GM12878 (cell line): ENCODE data around the gene CCL7. TPM values are rescaled to one million over a fixed set of nuclear protein-coding genes. Genes with fewer than 3 reads are reported as not detected.

Experiments used
- ATAC-seq: fragments of 200-7000 bp; cut with Tn5 transposase; 3 replicates; pipeline ENCODE4 v1.9.1; 2020; ENCODE audit warnings: mild to moderate bottlenecking, moderate library complexity
- BruUV-seq: library from RNA; stranded (reverse); fragments of 400-500 nt; replicated peaks from 2 replicates; lab custom pipeline; 2021; lab: Mats Ljungman, UMichigan
- CTCF ChIA-PET: fragments of 300-600 bp; sonication (Branson Sonifier 250); formaldehyde crosslinking; extraction: SDS; loops from one replicate; lab custom pipeline; 2021; ENCODE audit warnings: inconsistent platforms; lab: Yijun Ruan, JAX
- POLR2A ChIA-PET: fragments of 350-600 bp; formaldehyde crosslinking; extraction: SDS; loops from one replicate; lab custom pipeline; 2021; ENCODE audit warnings: inconsistent platforms; lab: Charles Lee
- RAD21 ChIA-PET: fragments of 300-600 bp; sonication (Branson Sonifier 250); formaldehyde crosslinking; loops from one replicate; lab custom pipeline; 2023; ENCODE audit warnings: antibody characterized with exemption; ENCODE audit not compliant: unreplicated experiment; lab: Charles Lee
- SMC1A ChIA-PET: fragments of 300-600 bp; sonication (Branson Sonifier 250); formaldehyde crosslinking; loops from one replicate; lab custom pipeline; 2023; ENCODE audit not compliant: unreplicated experiment, uncharacterized antibody; lab: Charles Lee
- DNase-seq: peaks from one replicate; pipeline ENCODE4 v3.0.0-alpha.2; 2011; ENCODE audit warnings: low read depth, low spot score
- FAIRE-seq: peaks from 3 replicates; lab custom pipeline; 2011; peaks lifted over from hg19 to GRCh38; lab: Jason Lieb, UNC
- H2AFZ ChIP-seq: 2 replicates; pipeline ENCODE4 v1.6.0; 2011; ENCODE audit warnings: low read depth, low read length, control low read depth; ENCODE audit not compliant: control insufficient read depth
- H3K27ac ChIP-seq: 2 replicates; pipeline ENCODE4 v1.5.1; 2011; ENCODE audit warnings: control low read depth; ENCODE audit not compliant: control insufficient read depth, insufficient read depth
- H3K27me3 ChIP-seq, 2 experiments: replicated peaks in 1 of 2; 2 replicates each; pipeline versions ENCODE4 v1.6.0 to v1.6.1; 2011; ENCODE audit warnings: low read length in 1 of 2; ENCODE audit not compliant: control insufficient read depth in 2 of 2, insufficient read depth in 2 of 2
- H3K36me3 ChIP-seq, 2 experiments: 2 replicates each; pipeline ENCODE4 v1.5.1; 2011; ENCODE audit warnings: low read length in 1 of 2; ENCODE audit not compliant: control insufficient read depth in 2 of 2, insufficient read depth in 2 of 2
- H3K4me1 ChIP-seq: 2 replicates; pipeline ENCODE4 v1.6.1; 2011; ENCODE audit warnings: mild to moderate bottlenecking, low read length, moderate library complexity, mixed read lengths; ENCODE audit not compliant: control insufficient read depth, insufficient read depth
- H3K4me2 ChIP-seq: 2 replicates; pipeline ENCODE4 v1.6.0; 2011; ENCODE audit warnings: control low read depth; ENCODE audit not compliant: control insufficient read depth, insufficient read depth
- H3K4me3 ChIP-seq: fragments of 200-600 bp; sonication (generic); 2 replicates; pipeline ENCODE4 v1.5.1; 2016
- H3K79me2 ChIP-seq: 2 replicates; pipeline ENCODE4 v1.6.0; 2011; ENCODE audit warnings: low read length; ENCODE audit not compliant: control insufficient read depth, insufficient read depth
- H3K9ac ChIP-seq: 2 replicates; pipeline ENCODE4 v1.8.0; 2011; ENCODE audit warnings: low read length, control low read depth, mixed read lengths; ENCODE audit not compliant: control insufficient read depth, insufficient read depth
- H3K9me3 ChIP-seq: replicated peaks from 3 replicates; pipeline ENCODE4 v1.5.1; 2011; ENCODE audit warnings: mild to moderate bottlenecking, low read length; ENCODE audit not compliant: control insufficient read depth, insufficient read depth
- H4K20me1 ChIP-seq: 2 replicates; pipeline ENCODE4 v1.6.0; 2011; ENCODE audit not compliant: control insufficient read depth, insufficient read depth
- CHD2 ChIP-seq: IDR thresholded peaks from 2 replicates; pipeline ENCODE4 v1.6.1; 2011; ENCODE audit warnings: low read depth, low read length, improper control_type of control experiment, borderline replicate concordance
- EP300 ChIP-seq, 2 experiments: fragments of 150-350 bp in 1 of 2; IDR thresholded peaks; 2 replicates each; pipeline ENCODE4 v1.6.1; 2011 to 2012; ENCODE audit warnings: low read depth in 2 of 2, low read length in 2 of 2, borderline replicate concordance in 1 of 2, improper control_type of control experiment in 1 of 2, inconsistent platforms in 1 of 2; ENCODE audit not compliant: control insufficient read depth in 1 of 2
- GATAD2B ChIP-seq: fragments of 450-650 bp; conservative IDR thresholded peaks from 2 replicates; pipeline ENCODE4 v1.6.1; 2017; ENCODE audit warnings: low read depth, mild to moderate bottlenecking, moderate library complexity
- LARP7 ChIP-seq: fragments of 450-650 bp; IDR thresholded peaks from 2 replicates; pipeline ENCODE4 v1.6.1; 2017; ENCODE audit warnings: mild to moderate bottlenecking
- NFIC ChIP-seq: IDR thresholded peaks from 2 replicates; pipeline ENCODE4 v1.6.1; 2012; ENCODE audit warnings: low read depth, mild to moderate bottlenecking, inconsistent platforms, low read length, moderate library complexity
- NR2F1 ChIP-seq: fragments of 450-650 bp; conservative IDR thresholded peaks from 2 replicates; pipeline ENCODE4 v1.6.1; 2017; ENCODE audit warnings: mild to moderate bottlenecking
- SIN3A ChIP-seq: IDR thresholded peaks from 2 replicates; pipeline ENCODE4 v1.6.1; 2012; ENCODE audit warnings: low read depth, low read length, improper control_type of control experiment
- YBX1 ChIP-seq: fragments of 450-650 bp; IDR thresholded peaks from 2 replicates; pipeline ENCODE4 v1.6.1; 2016; ENCODE audit warnings: antibody characterized with exemption
- ZNF217 ChIP-seq: fragments of 450-650 bp; IDR thresholded peaks from 2 replicates; pipeline ENCODE4 v1.6.1; 2017; ENCODE audit warnings: antibody characterized with exemption, mild to moderate bottlenecking
- WGBS: methylation state at CpG from one replicate; pipeline ENCODE4 v1.1.6; 2016; ENCODE audit warnings: low lambda C conversion rate; ENCODE audit not compliant: insufficient replicate concordance, insufficient coverage; ENCODE audit errors: missing lambda C conversion rate; 5-methylcytosine and 5-hydroxymethylcytosine counted together
- in situ Hi-C: fragments of 300-500 bp; cut with MboI; formaldehyde crosslinking; loops from 9 replicates; pipeline ENCODE4 v1.14.3; 2018; ENCODE audit warnings: mixed read lengths
- intact Hi-C: fragments of 100-400 bp; cut with micrococcal nuclease; formaldehyde crosslinking; loops from one replicate; pipeline ENCODE4 v1.14.2; 2022; ENCODE audit not compliant: unreplicated experiment
- polyA plus RNA-seq, 11 experiments: library from polyadenylated mRNA; depleted of rRNA in 4 of 11; unstranded in 6 of 11; stranded (reverse) in 5 of 11; fragments of >200 nt; fragmentation: Nextera tagmentation in 4 of 11; fragmentation: Illumina TruSeq in 1 of 11; extraction: Ambion mirVana in 4 of 11; extraction: Trizol in 1 of 11; gene quantifications; 1 replicate in 1 of 11; 2 replicates in 10 of 11; pipeline versions ENCODE4 v1.2.1 to v1.2.3, GENCODE V29; 2011 to 2016; ENCODE audit warnings: inconsistent platforms in 2 of 11, missing spikeins in 2 of 11, low read depth in 1 of 11
- total RNA-seq, 4 experiments: library from RNA; depleted of rRNA in 3 of 4; stranded (reverse); fragments of >200 nt in 3 of 4; fragmentation: Illumina TruSeq in 1 of 4; extraction: Trizol in 1 of 4; gene quantifications; 2 replicates each; pipeline versions ENCODE4 v1.2.1 to v1.2.3, GENCODE V29; 2013 to 2021
- TF ChIP-seq, protein P1 (sequence below), 3 experiments: IDR thresholded peaks in 2 of 3; conservative IDR thresholded peaks in 1 of 3; 2 replicates each; pipeline ENCODE4 v1.5.1; 2011; ENCODE audit warnings: low read depth in 3 of 3, low read length in 3 of 3, mild to moderate bottlenecking in 3 of 3, control low read depth in 2 of 3, moderate library complexity in 2 of 3, inconsistent platforms in 1 of 3, mixed read lengths in 1 of 3; ENCODE audit not compliant: control insufficient read depth in 2 of 3, insufficient read depth in 1 of 3; ENCODE audit errors: extremely low read depth in 1 of 3
- TF ChIP-seq, protein P2 (sequence below): IDR thresholded peaks from 2 replicates; pipeline ENCODE4 v1.6.1; 2012; ENCODE audit warnings: low read depth, low read length, improper control_type of control experiment
- TF ChIP-seq, protein P3 (sequence below): fragments of 450-650 bp; IDR thresholded peaks from 2 replicates; pipeline ENCODE4 v1.6.1; 2017; ENCODE audit warnings: borderline replicate concordance
- TF ChIP-seq, protein P4 (sequence below): fragments of 450-650 bp; IDR thresholded peaks from 2 replicates; pipeline ENCODE4 v1.6.1; 2017; ENCODE audit warnings: mild to moderate bottlenecking, moderate library complexity
- TF ChIP-seq, protein P5 (sequence below): IDR thresholded peaks from 2 replicates; pipeline ENCODE4 v1.6.1; 2011; ENCODE audit warnings: low read depth, low read length, improper control_type of control experiment, borderline replicate concordance

CCL7 gene
- total and polyA plus RNA-seq, 10 of the 15 experiments (the other 5 are each of a cell fraction or from before 2014, with no cell fraction given) = not detected

DNA sequence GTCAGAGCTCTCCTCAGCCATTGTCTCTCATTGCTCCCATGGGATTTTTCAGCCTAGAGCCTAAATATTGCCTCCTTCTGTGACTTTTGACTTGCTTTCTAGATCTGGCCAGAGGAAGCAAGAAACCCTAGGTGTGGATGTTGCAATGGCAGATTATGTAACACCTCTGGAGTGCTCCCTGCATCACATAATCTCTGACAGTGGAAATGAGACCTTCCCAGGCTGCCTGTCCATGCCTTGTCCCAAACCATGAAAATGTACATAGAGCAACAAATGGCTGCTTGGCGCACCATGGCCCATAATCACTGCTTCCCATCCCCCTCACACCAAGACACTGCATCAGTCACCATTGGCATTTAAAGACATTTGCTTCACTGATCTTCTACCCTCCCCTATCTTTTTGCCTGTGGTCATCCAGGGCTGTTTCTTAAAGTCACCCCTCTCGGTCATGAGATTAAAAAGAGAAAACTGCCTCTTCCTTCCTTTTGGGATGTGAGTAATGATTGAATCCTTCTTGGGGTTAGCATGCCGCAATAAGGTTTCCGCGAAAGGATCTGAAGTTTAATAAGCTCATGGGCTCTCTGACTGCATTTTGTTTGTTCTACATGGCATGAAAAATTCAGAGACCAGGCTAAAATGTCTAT lies 49.1 kb upstream of the CCL7 start:
- 59% methylated on average over 5 of the region's 5 CpGs for WGBS
- Histone ChIP-seq H3K79me2 (no peaks in the 10 kb centered on the region), H3K9ac (no peak overlapping the region), H3K27ac (no peak overlapping the region), H3K4me3 (no peak overlapping the region), H3K36me3 (no peaks in the 10 kb centered on the region), H3K27me3 (no peaks in the 10 kb centered on the region; a peak in 2 of 4 replicates), H3K4me1 (no peaks in the 10 kb centered on the region), H3K4me2 (no peak overlapping the region), H3K9me3 (no peaks in the 10 kb centered on the region), H4K20me1 (no peaks in the 10 kb centered on the region; the same call in 1 of the 2 replicates), H2AFZ (no peak overlapping the region)
- ChIA-PET POLR2A (no interaction called here), RAD21 (no interaction called here), CTCF (interaction anchor here (0.9 to 3.1 kb wide), 2 partner anchors 9 to 141 kb away, joined by 3 to 11 read pairs; no protein-coding TSS in a partner anchor), SMC1A (no interaction called here)
- DNase-seq (no peak), FAIRE-seq (no peak), ATAC-seq (no peak)
- no TSS peak for BruUV-seq
- in situ Hi-C loops = loop anchor here (25.0 kb wide), 1 partner anchor 891 kb away; the partner anchor contains the start of genes FNDC8 and RAD51D
- intact Hi-C loops = no loop called here
- TF ChIP-seq SIN3A (no peak), ZNF217 (no peak), NR2F1 (no peak), YBX1 (no peak), EP300 (IDR thresholded peaks at IDR 0.05; ENCODE audit: borderline replicate concordance in 1 of 2, control insufficient read depth in 1 of 2, low read depth in 2 of 2, low read length in 2 of 2) (no peak), LARP7 (no peak), GATAD2B (no peak), CHD2 (no peak), NFIC (no peak)
- TF ChIP-seq, protein P1, sequence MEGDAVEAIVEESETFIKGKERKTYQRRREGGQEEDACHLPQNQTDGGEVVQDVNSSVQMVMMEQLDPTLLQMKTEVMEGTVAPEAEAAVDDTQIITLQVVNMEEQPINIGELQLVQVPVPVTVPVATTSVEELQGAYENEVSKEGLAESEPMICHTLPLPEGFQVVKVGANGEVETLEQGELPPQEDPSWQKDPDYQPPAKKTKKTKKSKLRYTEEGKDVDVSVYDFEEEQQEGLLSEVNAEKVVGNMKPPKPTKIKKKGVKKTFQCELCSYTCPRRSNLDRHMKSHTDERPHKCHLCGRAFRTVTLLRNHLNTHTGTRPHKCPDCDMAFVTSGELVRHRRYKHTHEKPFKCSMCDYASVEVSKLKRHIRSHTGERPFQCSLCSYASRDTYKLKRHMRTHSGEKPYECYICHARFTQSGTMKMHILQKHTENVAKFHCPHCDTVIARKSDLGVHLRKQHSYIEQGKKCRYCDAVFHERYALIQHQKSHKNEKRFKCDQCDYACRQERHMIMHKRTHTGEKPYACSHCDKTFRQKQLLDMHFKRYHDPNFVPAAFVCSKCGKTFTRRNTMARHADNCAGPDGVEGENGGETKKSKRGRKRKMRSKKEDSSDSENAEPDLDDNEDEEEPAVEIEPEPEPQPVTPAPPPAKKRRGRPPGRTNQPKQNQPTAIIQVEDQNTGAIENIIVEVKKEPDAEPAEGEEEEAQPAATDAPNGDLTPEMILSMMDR (IDR thresholded peaks at IDR 0.05 in 2 of 3, conservative IDR thresholded peaks at IDR 0.05 in 1 of 3; ENCODE audit: control insufficient read depth in 2 of 3, extremely low read depth in 1 of 3, insufficient read depth in 1 of 3, low read depth in 3 of 3, low read length in 3 of 3) = no peak
- TF ChIP-seq, protein P2, sequence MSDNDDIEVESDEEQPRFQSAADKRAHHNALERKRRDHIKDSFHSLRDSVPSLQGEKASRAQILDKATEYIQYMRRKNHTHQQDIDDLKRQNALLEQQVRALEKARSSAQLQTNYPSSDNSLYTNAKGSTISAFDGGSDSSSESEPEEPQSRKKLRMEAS = no peak
- TF ChIP-seq, protein P3, sequence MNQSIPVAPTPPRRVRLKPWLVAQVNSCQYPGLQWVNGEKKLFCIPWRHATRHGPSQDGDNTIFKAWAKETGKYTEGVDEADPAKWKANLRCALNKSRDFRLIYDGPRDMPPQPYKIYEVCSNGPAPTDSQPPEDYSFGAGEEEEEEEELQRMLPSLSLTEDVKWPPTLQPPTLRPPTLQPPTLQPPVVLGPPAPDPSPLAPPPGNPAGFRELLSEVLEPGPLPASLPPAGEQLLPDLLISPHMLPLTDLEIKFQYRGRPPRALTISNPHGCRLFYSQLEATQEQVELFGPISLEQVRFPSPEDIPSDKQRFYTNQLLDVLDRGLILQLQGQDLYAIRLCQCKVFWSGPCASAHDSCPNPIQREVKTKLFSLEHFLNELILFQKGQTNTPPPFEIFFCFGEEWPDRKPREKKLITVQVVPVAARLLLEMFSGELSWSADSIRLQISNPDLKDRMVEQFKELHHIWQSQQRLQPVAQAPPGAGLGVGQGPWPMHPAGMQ = no peak
- TF ChIP-seq, protein P4, sequence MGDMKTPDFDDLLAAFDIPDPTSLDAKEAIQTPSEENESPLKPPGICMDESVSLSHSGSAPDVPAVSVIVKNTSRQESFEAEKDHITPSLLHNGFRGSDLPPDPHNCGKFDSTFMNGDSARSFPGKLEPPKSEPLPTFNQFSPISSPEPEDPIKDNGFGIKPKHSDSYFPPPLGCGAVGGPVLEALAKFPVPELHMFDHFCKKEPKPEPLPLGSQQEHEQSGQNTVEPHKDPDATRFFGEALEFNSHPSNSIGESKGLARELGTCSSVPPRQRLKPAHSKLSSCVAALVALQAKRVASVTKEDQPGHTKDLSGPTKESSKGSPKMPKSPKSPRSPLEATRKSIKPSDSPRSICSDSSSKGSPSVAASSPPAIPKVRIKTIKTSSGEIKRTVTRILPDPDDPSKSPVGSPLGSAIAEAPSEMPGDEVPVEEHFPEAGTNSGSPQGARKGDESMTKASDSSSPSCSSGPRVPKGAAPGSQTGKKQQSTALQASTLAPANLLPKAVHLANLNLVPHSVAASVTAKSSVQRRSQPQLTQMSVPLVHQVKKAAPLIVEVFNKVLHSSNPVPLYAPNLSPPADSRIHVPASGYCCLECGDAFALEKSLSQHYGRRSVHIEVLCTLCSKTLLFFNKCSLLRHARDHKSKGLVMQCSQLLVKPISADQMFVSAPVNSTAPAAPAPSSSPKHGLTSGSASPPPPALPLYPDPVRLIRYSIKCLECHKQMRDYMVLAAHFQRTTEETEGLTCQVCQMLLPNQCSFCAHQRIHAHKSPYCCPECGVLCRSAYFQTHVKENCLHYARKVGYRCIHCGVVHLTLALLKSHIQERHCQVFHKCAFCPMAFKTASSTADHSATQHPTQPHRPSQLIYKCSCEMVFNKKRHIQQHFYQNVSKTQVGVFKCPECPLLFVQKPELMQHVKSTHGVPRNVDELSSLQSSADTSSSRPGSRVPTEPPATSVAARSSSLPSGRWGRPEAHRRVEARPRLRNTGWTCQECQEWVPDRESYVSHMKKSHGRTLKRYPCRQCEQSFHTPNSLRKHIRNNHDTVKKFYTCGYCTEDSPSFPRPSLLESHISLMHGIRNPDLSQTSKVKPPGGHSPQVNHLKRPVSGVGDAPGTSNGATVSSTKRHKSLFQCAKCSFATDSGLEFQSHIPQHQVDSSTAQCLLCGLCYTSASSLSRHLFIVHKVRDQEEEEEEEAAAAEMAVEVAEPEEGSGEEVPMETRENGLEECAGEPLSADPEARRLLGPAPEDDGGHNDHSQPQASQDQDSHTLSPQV = no peak
- TF ChIP-seq, protein P5, sequence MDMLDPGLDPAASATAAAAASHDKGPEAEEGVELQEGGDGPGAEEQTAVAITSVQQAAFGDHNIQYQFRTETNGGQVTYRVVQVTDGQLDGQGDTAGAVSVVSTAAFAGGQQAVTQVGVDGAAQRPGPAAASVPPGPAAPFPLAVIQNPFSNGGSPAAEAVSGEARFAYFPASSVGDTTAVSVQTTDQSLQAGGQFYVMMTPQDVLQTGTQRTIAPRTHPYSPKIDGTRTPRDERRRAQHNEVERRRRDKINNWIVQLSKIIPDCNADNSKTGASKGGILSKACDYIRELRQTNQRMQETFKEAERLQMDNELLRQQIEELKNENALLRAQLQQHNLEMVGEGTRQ = no peak
